ENCODE data around the gene PPP4R4. TPM values are rescaled to one million over a fixed set of nuclear protein-coding genes. Genes with fewer than 3 reads are reported as not detected.

PPP4R4 gene
- total RNA-seq, 1 experiment from 2014 or later, result 3.9 TPM

DNA sequence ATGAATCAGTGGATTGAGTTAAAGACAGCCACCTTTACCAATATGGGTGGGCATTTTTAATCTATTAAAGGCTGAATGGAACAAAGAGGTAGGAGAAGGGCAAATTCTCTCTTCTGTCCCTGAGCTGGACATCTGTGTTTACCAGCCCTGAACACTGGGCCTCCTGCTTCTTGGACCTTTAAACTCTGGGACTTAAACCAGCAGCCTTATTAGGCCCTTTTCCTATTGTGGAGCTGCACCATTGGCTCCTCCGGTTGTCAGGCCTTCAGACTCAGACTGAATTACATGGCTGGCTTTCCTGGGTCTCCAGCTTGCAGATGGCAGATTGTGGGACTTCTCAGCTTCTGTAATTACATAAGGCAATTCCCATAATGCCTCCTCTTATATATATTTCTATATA, 142.6 kb downstream of the PPP4R4 start:
- TF ChIP-seq, protein P1, sequence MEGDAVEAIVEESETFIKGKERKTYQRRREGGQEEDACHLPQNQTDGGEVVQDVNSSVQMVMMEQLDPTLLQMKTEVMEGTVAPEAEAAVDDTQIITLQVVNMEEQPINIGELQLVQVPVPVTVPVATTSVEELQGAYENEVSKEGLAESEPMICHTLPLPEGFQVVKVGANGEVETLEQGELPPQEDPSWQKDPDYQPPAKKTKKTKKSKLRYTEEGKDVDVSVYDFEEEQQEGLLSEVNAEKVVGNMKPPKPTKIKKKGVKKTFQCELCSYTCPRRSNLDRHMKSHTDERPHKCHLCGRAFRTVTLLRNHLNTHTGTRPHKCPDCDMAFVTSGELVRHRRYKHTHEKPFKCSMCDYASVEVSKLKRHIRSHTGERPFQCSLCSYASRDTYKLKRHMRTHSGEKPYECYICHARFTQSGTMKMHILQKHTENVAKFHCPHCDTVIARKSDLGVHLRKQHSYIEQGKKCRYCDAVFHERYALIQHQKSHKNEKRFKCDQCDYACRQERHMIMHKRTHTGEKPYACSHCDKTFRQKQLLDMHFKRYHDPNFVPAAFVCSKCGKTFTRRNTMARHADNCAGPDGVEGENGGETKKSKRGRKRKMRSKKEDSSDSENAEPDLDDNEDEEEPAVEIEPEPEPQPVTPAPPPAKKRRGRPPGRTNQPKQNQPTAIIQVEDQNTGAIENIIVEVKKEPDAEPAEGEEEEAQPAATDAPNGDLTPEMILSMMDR (conservative IDR thresholded peaks at IDR 0.05), result no peak
- Histone ChIP-seq H3K14ac (ENCODE audit: insufficient read depth, low read length) (no peak overlapping the region), H3K27me3 (ENCODE audit: insufficient read depth, low read length) (no peaks in the 10 kb centered on the region), H4K5ac (ENCODE audit: insufficient read length, low read depth, low read length) (no peak overlapping the region), H3T11ph (ENCODE audit: low read length) (no peak overlapping the region), H4K20me1 (ENCODE audit: control insufficient read depth, insufficient read depth, insufficient read length) (no peaks in the 10 kb centered on the region), H3K79me2 (ENCODE audit: insufficient read depth, low read length) (no peaks in the 10 kb centered on the region), H3K18ac (ENCODE audit: insufficient read length, low read depth, low read length) (no peak overlapping the region), H3K27ac (ENCODE audit: insufficient read length, low read depth, low read length) (no peak overlapping the region), H3K4me2 (ENCODE audit: insufficient read depth, insufficient read length, low read length) (no peak overlapping the region), H3K23ac (ENCODE audit: insufficient read length, low read depth, low read length) (no peak overlapping the region), H3K79me1 (ENCODE audit: insufficient read depth, low read depth, low read length, poor library complexity, severe bottlenecking) (no peaks in the 10 kb centered on the region), H2BK20ac (ENCODE audit: low read depth, low read length, poor library complexity, severe bottlenecking) (no peak overlapping the region), H2AFZ (ENCODE audit: low read length) (no peak overlapping the region), H3K56ac (ENCODE audit: insufficient read length, low read depth, low read length) (no peak overlapping the region), H2BK5ac (ENCODE audit: insufficient read length, low read length) (no peak overlapping the region), H4K8ac (replicated peaks; ENCODE audit: insufficient read length, low read depth, low read length) (no peak overlapping the region), H3K4me1 (ENCODE audit: insufficient read depth, low read length) (no peaks in the 10 kb centered on the region), H2BK15ac (ENCODE audit: low read depth, low read length) (no peak overlapping the region), H3K23me2 (ENCODE audit: insufficient read length, low read depth, low read length, poor library complexity, severe bottlenecking) (no peaks in the 10 kb centered on the region), H3K9me3 (ENCODE audit: control insufficient read depth, low read depth, low read length) (no peaks in the 10 kb centered on the region), H3K9ac (ENCODE audit: extremely low read depth, insufficient read length, low read length) (no peak overlapping the region), H3K4ac (ENCODE audit: low read depth, low read length) (no peak overlapping the region), H2AK5ac (ENCODE audit: insufficient read length, low read length) (no peak overlapping the region), H2BK120ac (ENCODE audit: low read depth, low read length, poor library complexity, severe bottlenecking) (no peak overlapping the region), H2BK12ac (ENCODE audit: insufficient read length, low read depth, low read length) (no peak overlapping the region), H4K91ac (ENCODE audit: insufficient read length, low read depth, low read length) (no peak overlapping the region)
- peaks cover 5 to 6% of the 10 kb centered on the region in 2 experiments; a peak in 2 of 4 replicates for H3K4me1 Mint-ChIP-seq
- H3K36me3 Mint-ChIP-seq (ENCODE audit: insufficient read depth in 1 of 3, low read depth in 3 of 3), result no peaks in the 10 kb centered on the region
- H3K27ac Mint-ChIP-seq, result no peak overlapping the region
- DNase-seq, result no peak
- H3K9me3 Mint-ChIP-seq, result no peaks in the 10 kb centered on the region
- H3K4me3 Mint-ChIP-seq, result no peak overlapping the region
- WGBS (ENCODE audit: extremely low coverage, insufficient read length, low lambda C conversion rate), result no CpG with 5 or more reads among the region's 1 CpG
- H3K27me3 Mint-ChIP-seq (ENCODE audit: low read depth), result peaks cover 2% of the 10 kb centered on the region; the same call in 1 of the 2 replicates
